ENCODE data around the gene DYNLT4. TPM values are rescaled to one million over a fixed set of nuclear protein-coding genes. Genes with fewer than 3 reads are reported as not detected.
"Not testable (repeated sequence)": the region's sequence is repeated elsewhere in the genome, so short reads cannot be mapped to it uniquely, and the experiment has no call there.

DYNLT4 gene
- total RNA-seq, 1 experiment from 2014 or later = 0.66 TPM

DNA sequence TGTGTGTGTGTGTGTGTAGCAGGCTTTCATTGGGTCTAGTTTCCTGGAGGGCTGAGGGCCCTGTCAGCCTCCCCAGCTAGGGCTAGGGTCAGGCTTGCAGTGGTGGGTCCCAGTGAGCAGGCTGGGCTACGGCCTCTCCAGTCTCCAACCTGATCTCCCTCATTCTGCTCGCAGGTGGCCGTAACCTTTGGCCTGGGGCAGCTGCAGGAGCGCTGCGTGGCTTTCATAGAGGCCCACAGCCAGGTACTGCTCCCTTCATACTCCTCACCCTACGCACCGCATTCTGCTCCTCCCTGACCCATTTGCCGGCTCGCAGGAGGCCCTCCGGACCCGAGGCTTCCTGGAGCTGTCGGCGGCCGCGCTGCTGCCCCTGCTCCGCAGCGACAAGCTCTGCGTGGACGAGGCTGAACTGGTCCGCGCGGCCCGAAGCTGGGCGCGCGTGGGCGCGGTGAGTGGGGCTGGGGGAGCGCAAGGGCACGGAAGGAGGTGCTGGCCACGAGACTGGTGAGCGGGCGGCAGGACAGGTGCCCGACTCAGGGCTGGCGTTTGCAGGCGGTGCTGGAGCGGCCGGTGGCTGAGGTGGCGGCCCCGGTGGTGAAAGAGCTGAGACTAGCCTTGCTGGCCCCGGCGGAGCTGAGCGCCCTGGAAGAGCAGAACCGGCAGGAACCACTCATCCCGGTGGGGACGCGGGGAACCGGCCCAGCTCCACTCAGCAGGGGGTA, 5.8 kb upstream of the DYNLT4 start:
- TF ChIP-seq CTCF (IDR thresholded peaks at IDR 0.05; ENCODE audit: unreplicated experiment) = no peak
- Mint-ChIP-seq H3K27me3 (ENCODE audit: unreplicated experiment) (no peaks in the 10 kb centered on the region), H3K27ac (ENCODE audit: unreplicated experiment) (no peak overlapping the region), H3K4me1 (ENCODE audit: low read depth, unreplicated experiment) (peaks cover 38% of the 10 kb centered on the region), H3K4me3 (ENCODE audit: low read depth, unreplicated experiment) (no peak overlapping the region), H3K36me3 (ENCODE audit: insufficient read depth, unreplicated experiment) (peaks cover 31% of the 10 kb centered on the region), H3K9me3 (ENCODE audit: low read depth, unreplicated experiment) (no peaks in the 10 kb centered on the region)
- no peak for DNase-seq
- CTCF ChIA-PET = no interaction called here
- BruUV-seq (replicated peaks) = no TSS peak
- intact Hi-C loops (cut with micrococcal nuclease; ENCODE audit: unreplicated experiment) = no loop called here

GRCh38 chr1:44811234-44811633, 4.1 kb upstream of the DYNLT4 start:
- no TSS peak for BruUV-seq (replicated peaks)
- CTCF ChIA-PET = no interaction called here
- Mint-ChIP-seq H3K36me3 (ENCODE audit: insufficient read depth, unreplicated experiment) (peaks cover 42% of the 10 kb centered on the region), H3K27ac (ENCODE audit: unreplicated experiment) (peak overlapping the region; percentile 2), H3K9me3 (ENCODE audit: low read depth, unreplicated experiment) (no peaks in the 10 kb centered on the region), H3K27me3 (ENCODE audit: unreplicated experiment) (no peaks in the 10 kb centered on the region), H3K4me3 (ENCODE audit: low read depth, unreplicated experiment) (no peak overlapping the region), H3K4me1 (ENCODE audit: low read depth, unreplicated experiment) (peaks cover 42% of the 10 kb centered on the region)
- DNase-seq = no peak
- no peak for TF ChIP-seq CTCF (IDR thresholded peaks at IDR 0.05; ENCODE audit: unreplicated experiment)
- intact Hi-C loops (cut with micrococcal nuclease; ENCODE audit: unreplicated experiment) = no loop called here

DNA sequence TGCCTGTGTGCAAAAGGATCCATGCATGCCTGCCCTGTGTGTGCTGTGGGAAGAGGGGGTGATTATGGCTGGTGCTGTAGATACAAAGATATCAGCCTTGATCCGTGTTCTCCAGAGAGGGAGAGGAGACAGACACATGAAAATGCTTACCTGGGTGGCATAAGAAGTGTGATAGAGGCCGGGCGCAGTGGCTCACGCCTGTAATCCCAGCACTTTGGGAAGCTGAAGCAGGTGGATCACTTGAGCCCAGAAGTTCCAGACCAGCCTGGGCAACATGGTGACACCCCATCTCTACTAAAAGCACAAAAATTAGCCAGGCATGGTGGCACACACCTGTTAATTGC, 3.6 kb upstream of the DYNLT4 start:
- H3K27me3 Mint-ChIP-seq (ENCODE audit: unreplicated experiment); intact Hi-C loops (cut with micrococcal nuclease; ENCODE audit: unreplicated experiment); BruUV-seq (replicated peaks); H3K9me3 Mint-ChIP-seq (ENCODE audit: low read depth, unreplicated experiment); H3K4me3 Mint-ChIP-seq (ENCODE audit: low read depth, unreplicated experiment); CTCF ChIA-PET; DNase-seq; H3K27ac Mint-ChIP-seq (ENCODE audit: unreplicated experiment): not testable (repeated sequence)
- H3K36me3 Mint-ChIP-seq (ENCODE audit: insufficient read depth, unreplicated experiment) = peaks cover 43% of the 10 kb centered on the region
- H3K4me1 Mint-ChIP-seq (ENCODE audit: low read depth, unreplicated experiment) = peaks cover 42% of the 10 kb centered on the region

- CTCF ChIA-PET = no interaction called here
- H3K27me3 Mint-ChIP-seq (ENCODE audit: unreplicated experiment) = no peaks in the 10 kb centered on the region
- intact Hi-C loops (cut with micrococcal nuclease; ENCODE audit: unreplicated experiment) = no loop called here
- no TSS peak for BruUV-seq (replicated peaks)
- peaks cover 38% of the 10 kb centered on the region for H3K4me1 Mint-ChIP-seq (ENCODE audit: low read depth, unreplicated experiment)
- peak; percentile 55 for DNase-seq
- TF ChIP-seq CTCF (IDR thresholded peaks at IDR 0.05; ENCODE audit: unreplicated experiment) = no peak
- peak overlapping the region; percentile 18 for H3K27ac Mint-ChIP-seq (ENCODE audit: unreplicated experiment)
- H3K36me3 Mint-ChIP-seq (ENCODE audit: insufficient read depth, unreplicated experiment) = peaks cover 48% of the 10 kb centered on the region
- no peak overlapping the region for H3K4me3 Mint-ChIP-seq (ENCODE audit: low read depth, unreplicated experiment)
- no peaks in the 10 kb centered on the region for H3K9me3 Mint-ChIP-seq (ENCODE audit: low read depth, unreplicated experiment)
Observed at GRCh38 chr1:44810101-44810761, 3.1 kb upstream of the DYNLT4 start.
